GM12892 (cell line): Measurements from ENCODE around the gene ERG.

Source experiments
- POLR2A ChIP-seq: IDR thresholded peaks from 2 replicates; pipeline ENCODE4 v1.6.1; 2011; ENCODE audit warnings: low read depth, low read length, control low read depth
- POLR2AphosphoS5 ChIP-seq: IDR thresholded peaks from 2 replicates; pipeline ENCODE4 v1.6.1; 2011; ENCODE audit warnings: low read depth, low read length, control low read depth

GRCh38 chr21:38402291-38402690 is 96.0 kb downstream of the ERG start:
- TF ChIP-seq POLR2AphosphoS5 (no peak), POLR2A (no peak)
